Omental fat pad (tissue), 4 donors: Measurements from ENCODE around the gene RALGPS1. TPM values are rescaled to one million over a fixed set of nuclear protein-coding genes. Genes with fewer than 3 reads are reported as not detected.

Source experiments
- ATAC-seq: fragments of 150-250 bp; one replicate; pipeline ENCODE4 v1.9.1; 2016; ENCODE audit warnings: mild to moderate bottlenecking, moderate library complexity; ENCODE audit not compliant: low FRiP score
- DNase-seq: peaks from one replicate; pipeline ENCODE4 v3.0.0-alpha.2; 2019; ENCODE audit warnings: low spot score
- CTCF ChIP-seq, 3 donors: fragments of 450-650 bp; IDR thresholded peaks; one replicate each; pipeline ENCODE4 v1.5.1; 2016 to 2017; ENCODE audit warnings: antibody characterized with exemption in 3 of 3, mild to moderate bottlenecking in 3 of 3, moderate library complexity in 2 of 3
- total RNA-seq, 4 donors: library from RNA; depleted of rRNA; stranded (reverse); fragments of >200 nt; gene quantifications; one replicate each; pipeline ENCODE4 v1.1.0, GENCODE V29; 2016

The RALGPS1 gene
- total RNA-seq, 4 donors from 2014 or later, result 4.0 to 15.3 (median 4.8) TPM

GRCh38 chr9:127077644-127077946, 163.0 kb downstream of the RALGPS1 start:
- TF ChIP-seq CTCF (IDR thresholded peaks at IDR 0.05), result no peak
- no peak for DNase-seq
- ATAC-seq, result no peak

GRCh38 chr9:127078336-127078735, 163.8 kb downstream of the RALGPS1 start:
- DNase-seq, result no peak
- no peak for TF ChIP-seq CTCF (IDR thresholded peaks at IDR 0.05)
- no peak for ATAC-seq

GRCh38 chr9:127078988-127079387, 164.4 kb downstream of the RALGPS1 start:
- no peak for DNase-seq
- ATAC-seq, result no peak
- no peak for TF ChIP-seq CTCF (IDR thresholded peaks at IDR 0.05)

GRCh38 chr9:127079446-127080140, 165.0 kb downstream of the RALGPS1 start:
- ATAC-seq, result no peak
- no peak for DNase-seq
- no peak for TF ChIP-seq CTCF (IDR thresholded peaks at IDR 0.05)

- TF ChIP-seq CTCF (IDR thresholded peaks at IDR 0.05), result no peak
- ATAC-seq, result no peak
- DNase-seq, result no peak
Measured at GRCh38 chr9:127081250-127082185, 166.9 kb downstream of the RALGPS1 start.

GRCh38 chr9:127083138-127083980, 168.8 kb downstream of the RALGPS1 start:
- DNase-seq, result no peak
- no peak for ATAC-seq
- TF ChIP-seq CTCF (IDR thresholded peaks at IDR 0.05), result no peak
